ENCODE results near the gene UBA5. TPM values are rescaled to one million over a fixed set of nuclear protein-coding genes. Genes with fewer than 3 reads are reported as not detected.

Gene UBA5
- total RNA-seq, 4 donors from 2014 or later: 22.6 to 41.8 (median 27.2) TPM

DNA sequence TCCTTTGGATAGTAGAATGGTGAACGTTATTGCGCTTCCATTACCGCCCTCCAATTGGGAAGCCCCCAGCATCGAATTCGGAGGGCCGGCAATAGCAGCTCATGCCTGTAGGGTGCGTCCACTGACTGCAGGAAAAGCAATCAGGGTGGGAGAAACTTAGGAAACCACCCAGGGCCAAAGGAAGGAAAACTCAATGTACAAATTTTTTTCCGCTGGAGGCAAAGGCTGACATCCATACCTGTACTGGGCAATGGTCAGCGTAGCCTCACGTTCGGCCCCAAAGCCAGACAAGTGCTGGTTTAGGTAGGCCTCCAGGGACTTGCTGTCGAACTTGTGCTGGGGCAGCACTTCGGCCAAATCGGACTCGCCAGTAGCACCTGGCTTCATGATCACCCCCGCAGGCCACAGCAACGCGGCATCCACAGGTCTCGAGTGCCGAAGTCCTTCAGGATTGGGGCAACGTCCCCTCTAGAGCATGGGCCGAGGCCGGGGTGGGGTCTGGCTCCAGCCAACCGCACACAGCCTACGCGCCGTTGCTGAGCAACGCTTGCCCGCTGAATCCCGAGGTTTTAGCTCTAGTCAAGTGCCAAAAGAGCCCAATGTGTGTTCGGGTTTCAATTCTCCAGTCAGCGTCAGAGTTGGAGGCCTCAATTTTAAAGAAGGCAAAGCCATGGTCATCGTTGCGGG lies 621 bp upstream of the UBA5 start, which contains the start of gene ACAD11:
Gene ACAD11, minus strand, starts transcription at position 445 of the 687 bp plus-strand sequence. Its CDS starts 58 bp downstream, at position 387.
- DNase-seq (ENCODE audit: low spot score): peak; percentile 31
- peak; percentile 88 for ATAC-seq (ENCODE audit: low FRiP score)
- TF ChIP-seq, protein P1, sequence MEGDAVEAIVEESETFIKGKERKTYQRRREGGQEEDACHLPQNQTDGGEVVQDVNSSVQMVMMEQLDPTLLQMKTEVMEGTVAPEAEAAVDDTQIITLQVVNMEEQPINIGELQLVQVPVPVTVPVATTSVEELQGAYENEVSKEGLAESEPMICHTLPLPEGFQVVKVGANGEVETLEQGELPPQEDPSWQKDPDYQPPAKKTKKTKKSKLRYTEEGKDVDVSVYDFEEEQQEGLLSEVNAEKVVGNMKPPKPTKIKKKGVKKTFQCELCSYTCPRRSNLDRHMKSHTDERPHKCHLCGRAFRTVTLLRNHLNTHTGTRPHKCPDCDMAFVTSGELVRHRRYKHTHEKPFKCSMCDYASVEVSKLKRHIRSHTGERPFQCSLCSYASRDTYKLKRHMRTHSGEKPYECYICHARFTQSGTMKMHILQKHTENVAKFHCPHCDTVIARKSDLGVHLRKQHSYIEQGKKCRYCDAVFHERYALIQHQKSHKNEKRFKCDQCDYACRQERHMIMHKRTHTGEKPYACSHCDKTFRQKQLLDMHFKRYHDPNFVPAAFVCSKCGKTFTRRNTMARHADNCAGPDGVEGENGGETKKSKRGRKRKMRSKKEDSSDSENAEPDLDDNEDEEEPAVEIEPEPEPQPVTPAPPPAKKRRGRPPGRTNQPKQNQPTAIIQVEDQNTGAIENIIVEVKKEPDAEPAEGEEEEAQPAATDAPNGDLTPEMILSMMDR (IDR thresholded peaks at IDR 0.05): no peak

DNA sequence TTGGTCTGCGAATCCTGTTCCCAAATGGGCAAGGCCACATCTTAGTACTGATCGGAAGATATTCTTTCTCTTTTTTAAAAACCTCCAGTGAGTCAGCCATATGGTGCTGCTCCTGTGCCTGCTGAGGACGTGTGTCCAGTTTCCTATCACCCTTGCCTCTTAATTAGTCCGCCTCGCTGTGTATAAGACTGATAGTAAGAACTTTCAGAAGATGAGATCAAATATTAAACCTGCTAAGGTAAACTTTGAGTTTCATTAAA lies 612 bp downstream of the UBA5 start:
- TF ChIP-seq, protein P1 (IDR thresholded peaks at IDR 0.05): no peak
- ATAC-seq (ENCODE audit: low FRiP score) (peak; percentile 19), DNase-seq (ENCODE audit: low spot score) (no peak)

DNA sequence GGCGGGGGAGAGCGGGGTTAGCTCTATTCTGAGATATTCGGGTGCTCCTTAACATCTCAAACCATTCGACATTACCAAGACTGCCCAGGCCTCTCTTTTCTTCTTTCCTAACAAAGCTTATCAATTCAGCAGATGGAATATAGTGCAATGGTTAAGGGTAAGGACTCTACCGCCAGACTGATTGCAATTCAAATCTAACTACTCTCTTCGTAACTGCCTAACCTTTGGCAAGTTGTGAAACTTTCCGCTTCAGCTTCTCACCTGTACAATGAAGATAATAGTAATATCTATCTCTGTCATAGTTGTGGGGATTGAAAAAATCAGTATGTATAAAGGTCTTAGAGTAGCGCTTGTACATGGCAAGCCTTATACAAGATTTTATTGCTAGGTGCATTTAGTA lies 972 bp downstream of the UBA5 start:
- ATAC-seq (ENCODE audit: low FRiP score): no peak
- DNase-seq (ENCODE audit: low spot score): no peak
- TF ChIP-seq, protein P1 (IDR thresholded peaks at IDR 0.05): no peak

GRCh38 chr3:132662212-132662611 lies 2.1 kb downstream of the UBA5 start:
- no peak for ATAC-seq (ENCODE audit: low FRiP score)
- no peak for DNase-seq (ENCODE audit: low spot score)
- TF ChIP-seq, protein P1 (IDR thresholded peaks at IDR 0.05): no peak

DNA sequence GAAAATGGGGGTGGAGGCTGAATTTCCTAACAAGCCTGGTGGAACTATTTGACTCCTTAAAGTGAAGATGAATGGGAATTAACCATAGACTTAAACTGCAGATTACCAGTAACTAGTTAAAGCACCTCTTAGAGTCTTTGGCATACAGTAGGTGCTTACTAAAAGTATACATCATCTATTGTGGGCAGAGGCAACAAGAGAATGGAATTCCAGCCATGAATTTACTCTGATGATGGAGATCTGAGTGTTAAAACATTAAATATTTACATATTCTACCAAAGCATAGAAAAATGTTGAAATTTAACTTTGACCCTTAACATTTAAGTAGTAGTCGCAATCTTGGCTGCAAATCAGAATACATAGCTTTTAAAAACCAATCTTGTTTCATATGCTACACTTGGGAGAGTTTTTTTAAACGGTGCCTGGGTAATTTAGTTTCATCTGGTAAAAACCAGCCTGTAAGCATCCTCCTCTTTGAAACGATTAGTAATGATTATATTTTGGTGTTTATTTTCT lies 5.2 kb downstream of the UBA5 start:
- DNase-seq (ENCODE audit: low spot score) (no peak), ATAC-seq (ENCODE audit: low FRiP score) (no peak)
- TF ChIP-seq, protein P1 (IDR thresholded peaks at IDR 0.05): no peak

- ATAC-seq (ENCODE audit: low FRiP score) (no peak), DNase-seq (ENCODE audit: low spot score) (no peak)
- TF ChIP-seq, protein P1 (IDR thresholded peaks at IDR 0.05): no peak
Measured at GRCh38 chr3:132669256-132669777, 9.2 kb downstream of the UBA5 start.

DNA sequence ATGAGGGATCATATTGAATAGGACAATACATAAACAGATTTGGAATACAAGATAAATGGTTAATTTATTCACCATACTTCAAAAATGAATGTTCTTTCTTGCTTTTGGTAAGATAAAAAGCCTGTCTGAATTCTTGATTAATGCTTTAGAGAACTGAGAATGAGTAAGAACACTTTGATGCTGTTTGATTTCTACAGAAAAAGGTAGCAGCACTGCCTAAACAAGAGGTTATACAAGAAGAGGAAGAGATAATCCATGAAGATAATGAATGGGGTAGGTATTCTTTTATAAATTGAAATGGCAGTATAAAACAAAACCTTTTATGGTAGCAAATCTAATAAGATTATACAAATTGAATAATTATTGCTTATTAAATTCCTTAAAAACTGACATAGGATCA lies 15.3 kb downstream of the UBA5 start:
- ATAC-seq (ENCODE audit: low FRiP score) (no peak), DNase-seq (ENCODE audit: low spot score) (no peak)
- TF ChIP-seq, protein P1 (IDR thresholded peaks at IDR 0.05): no peak

Measured in omental fat pad (tissue), 4 donors.